Activated CD4-positive, alpha-beta T cell treated with anti-CD3 and anti-CD28 coated beads for 4 hours (primary cell): ENCODE data around the gene FARP1.

Experiments
- DNase-seq, 2 donors: peaks; one replicate each; pipeline ENCODE4 v3.0.0-alpha.2; 2020

The FARP1 gene

GRCh38 chr13:98134901-98135300 lies 8.0 kb upstream of the FARP1 start:
- DNase-seq = no peak

- no peak for DNase-seq
These were observed 1.8 kb upstream of the FARP1 start for GRCh38 chr13:98141091-98141490.

GRCh38 chr13:98141509-98142379 lies 1.1 kb upstream of the FARP1 start:
- DNase-seq = no peak

DNA sequence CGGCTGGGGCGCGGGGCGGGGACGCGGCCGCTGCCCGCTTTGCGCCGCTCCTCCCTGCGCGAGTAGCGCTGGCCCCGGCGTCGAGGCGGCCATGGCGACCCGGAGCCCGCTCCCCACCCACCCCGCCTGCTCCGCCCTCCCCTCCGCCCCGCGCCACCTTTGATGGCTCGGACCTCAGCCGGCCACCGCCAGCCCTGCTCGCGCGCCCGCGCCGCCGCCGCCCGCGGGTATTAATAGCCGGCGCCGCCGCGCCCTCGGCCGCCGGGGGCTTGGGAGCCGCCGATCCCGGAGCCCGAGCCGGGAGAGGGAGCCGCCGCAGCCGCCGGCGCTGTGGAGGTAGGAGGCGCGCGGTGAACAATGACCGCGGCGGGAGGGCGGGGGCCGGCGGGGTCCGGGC lies 261 bp downstream of the FARP1 start:
- DNase-seq = no peak

DNA sequence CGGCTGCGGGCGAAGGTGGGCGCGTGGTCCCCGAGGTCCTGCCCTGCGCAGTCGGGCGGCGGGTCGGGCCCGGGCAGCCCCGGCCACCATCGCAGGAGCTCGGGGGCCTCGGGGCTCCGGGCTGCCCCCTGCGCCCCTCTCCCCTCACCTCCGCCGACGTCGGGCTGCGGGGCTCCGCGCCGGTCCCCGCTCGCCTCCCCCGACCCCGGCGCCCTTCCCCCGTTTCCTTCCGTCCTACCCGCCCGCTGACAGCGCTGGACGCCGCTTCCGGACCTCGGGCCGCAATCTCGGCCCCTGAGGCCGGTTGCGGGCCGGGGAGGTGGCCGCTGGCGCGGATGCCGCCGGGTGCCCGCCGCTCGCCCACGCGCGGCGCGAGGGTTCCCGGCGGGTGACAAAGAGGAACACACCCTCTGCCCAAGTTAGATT lies 720 bp downstream of the FARP1 start:
- DNase-seq = no peak

GRCh38 chr13:98144027-98144741 lies 1.3 kb downstream of the FARP1 start:
- DNase-seq = no peak

DNA sequence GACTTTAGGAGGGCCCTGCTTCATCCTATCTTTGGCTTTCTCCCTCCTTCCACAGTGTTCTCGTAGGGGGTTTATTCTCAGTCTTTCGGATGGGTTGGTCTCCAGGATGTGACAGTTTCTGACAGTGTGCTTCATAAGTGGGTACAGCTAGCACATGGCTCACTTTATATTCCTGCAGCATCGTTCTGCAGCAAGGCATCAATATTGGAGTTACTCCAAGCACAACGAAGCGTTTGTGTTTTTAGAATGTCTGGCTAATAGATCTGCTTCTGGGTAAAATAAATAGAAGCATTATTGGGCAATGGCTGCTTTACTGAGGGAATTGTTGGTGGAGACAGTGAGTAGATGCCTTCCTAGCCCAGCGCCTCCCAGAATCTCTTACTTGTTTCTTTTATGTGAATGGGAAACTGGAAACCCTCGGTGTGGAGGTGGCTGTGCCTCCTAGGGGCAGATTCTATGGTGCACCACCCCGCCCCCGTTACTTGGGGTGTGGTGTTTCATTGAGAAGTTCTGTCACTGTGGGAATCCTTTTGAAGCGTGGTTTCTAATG lies 2.0 kb downstream of the FARP1 start:
- DNase-seq = no peak

- no peak for DNase-seq
These were observed 4.6 kb downstream of the FARP1 start for GRCh38 chr13:98147521-98147920.

DNA sequence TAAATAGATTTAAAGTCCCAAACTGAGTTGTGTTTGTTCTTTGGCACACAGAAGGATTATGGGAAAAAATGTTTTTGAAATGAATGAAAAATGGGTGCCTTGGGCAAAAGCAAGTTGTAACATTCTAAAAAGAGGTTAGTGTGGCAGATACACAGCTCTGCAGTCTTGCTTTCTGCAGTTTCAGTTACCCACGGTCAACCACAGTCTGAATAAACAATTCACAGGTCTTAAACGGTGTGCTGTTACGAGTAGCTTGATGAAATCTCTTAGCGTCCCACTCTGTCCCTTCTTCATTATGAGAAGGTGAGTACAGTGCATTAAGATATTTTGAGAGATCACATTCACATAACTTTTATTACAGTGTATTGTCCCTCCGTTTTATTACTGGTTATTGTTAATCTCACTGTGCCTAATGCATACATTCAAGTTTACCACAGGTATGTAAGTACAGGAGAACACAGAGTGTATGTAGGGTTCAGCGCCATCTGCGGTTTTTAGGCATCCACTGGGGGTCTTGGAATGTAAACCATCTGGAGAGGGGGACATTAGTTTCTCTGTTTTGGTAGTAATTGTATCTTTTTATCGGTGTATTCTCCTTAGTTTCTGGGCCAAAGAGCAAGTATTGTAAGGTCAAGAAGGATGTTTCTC lies 8.1 kb downstream of the FARP1 start:
- DNase-seq = no peak

- no peak for DNase-seq
These were observed 12.7 kb downstream of the FARP1 start for GRCh38 chr13:98155475-98156109.

DNA sequence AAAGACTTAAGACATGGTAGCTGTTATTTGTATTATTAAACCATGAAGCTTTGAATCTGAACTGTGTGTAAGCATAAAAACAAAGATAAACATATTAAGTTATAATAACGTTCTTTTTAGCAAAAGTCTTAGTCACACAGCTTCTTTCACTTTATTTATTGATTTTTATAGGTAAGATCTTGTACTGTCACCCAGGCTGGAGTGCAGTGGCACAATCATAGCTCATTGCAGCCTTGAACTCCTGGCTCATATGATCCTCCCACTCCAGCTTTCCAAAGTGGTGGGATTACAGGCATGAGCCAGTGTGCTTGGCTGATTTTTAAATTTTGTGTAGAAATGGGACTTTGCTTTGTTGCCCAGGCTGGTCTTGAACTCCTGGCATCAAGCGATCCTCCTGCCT lies 13.4 kb downstream of the FARP1 start:
- no peak for DNase-seq

- no peak for DNase-seq
These were observed 14.3 kb downstream of the FARP1 start for GRCh38 chr13:98157188-98157587.

DNA sequence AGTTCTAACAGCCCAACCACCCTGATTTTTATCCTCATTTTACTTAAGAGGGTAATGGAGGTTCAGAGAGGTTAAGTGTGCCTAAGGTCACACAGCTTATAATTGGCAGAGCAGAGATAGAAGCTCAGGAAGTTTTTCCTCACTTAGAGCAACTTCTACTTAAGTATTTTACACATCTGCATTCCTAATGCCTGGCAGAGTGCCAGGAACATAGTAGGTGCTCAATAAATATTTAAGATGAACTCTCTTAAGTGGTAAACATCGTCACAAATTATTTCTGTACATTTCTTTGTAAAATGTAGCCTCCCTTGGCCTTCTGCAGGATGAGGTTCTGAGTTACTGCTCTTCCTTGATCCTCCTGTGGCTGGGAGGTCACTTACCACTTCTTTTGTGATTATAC lies 14.7 kb downstream of the FARP1 start:
- no peak for DNase-seq

DNA sequence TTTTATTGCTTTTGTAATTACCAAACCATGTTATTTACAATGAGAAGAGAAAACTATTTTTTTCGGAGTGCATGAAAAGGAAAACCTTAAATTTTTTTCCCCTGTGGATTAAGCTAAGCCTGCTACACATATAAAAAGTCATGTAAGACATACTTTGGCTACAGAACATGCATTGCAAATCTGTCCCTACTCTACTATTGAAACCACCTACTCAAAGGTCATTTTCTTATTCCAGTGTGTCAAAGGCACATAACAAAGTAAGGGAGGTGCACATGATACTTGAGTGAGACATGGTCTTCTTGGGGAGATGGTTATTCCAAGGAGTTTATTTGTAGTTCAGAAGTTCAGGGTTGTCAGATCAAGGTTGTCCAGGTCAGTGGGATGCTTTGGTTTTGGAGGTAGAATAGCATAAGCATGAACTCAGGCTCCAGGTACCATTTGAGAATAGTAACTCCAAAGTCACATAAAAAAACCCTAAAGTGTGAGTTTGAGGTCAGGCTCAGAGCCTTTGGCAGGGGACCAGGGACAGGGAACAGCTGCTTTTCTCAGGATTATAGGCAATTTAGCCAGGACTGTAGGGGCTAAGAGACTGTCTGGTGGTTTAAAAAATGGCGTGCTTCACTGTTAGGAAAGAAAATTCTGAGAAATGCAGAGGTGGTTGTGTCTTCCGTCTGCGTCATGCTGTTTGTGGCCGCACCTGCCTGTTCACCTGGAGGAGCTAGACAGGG lies 15.4 kb downstream of the FARP1 start:
- DNase-seq = no peak

GRCh38 chr13:98162935-98163334 lies 20.0 kb downstream of the FARP1 start:
- no peak for DNase-seq

- DNase-seq = no peak
These were observed 26.4 kb downstream of the FARP1 start for GRCh38 chr13:98169331-98169730.

- no peak for DNase-seq
These were observed 29.2 kb downstream of the FARP1 start for GRCh38 chr13:98171900-98172589.

DNA sequence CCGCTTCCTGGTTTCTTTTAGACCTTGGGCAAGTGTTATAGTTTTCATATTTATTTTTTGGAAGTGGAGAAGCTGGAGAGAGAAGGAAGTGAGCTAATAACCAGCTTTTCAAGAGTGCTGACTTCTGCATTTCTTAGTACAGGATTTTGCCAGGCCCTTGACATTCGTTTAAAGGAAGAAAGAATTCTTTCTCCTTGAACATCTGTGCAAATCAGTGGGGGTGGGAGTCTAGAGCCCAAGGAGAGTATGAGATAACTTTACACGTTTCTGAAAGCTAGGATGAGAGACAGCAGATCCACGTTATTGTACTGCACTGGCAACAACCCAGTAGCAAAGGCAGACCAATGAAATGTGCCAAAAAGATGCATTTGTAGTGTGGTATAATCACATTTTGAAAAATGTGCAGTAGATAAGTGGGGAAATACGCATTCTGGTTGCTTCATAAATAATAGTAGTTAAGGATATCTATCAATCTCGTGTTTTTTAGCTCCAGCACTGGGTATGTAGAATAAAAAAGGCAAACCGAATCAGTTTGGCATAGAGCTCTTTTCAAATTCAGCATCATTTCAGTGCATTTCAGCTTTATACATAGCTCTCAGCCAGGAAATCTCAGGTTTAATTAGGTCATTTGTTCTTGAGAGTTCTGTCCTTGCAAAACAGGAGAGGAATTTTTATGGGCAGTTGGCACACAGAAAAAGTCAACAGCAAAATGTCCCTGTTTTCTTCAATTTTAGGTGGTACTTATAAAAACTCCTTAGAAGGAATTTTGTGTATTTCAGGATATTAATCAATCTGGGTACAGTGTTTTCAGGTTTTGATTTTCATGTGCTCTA lies 29.9 kb downstream of the FARP1 start:
- DNase-seq = no peak

- DNase-seq = no peak
These were observed 30.7 kb downstream of the FARP1 start for GRCh38 chr13:98173431-98174152.

DNA sequence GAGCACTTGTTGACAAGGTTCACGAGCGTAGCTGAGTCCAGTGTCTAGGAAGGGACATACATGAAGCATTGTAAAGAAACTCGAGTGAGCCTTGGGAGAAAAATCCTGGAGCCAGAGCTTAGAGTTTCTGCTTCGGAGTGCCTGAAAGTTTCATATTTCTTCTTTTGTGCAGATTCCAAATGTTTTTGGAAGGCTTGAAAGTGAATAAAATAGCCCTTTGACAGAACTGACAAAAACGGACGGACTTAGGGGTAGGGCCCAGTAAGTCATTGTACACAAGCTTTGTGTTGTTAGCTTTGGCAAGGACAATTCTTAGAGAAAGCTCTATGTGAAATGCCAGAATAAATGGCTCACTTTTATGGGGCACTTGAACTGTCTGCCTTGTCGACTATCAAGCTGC lies 31.4 kb downstream of the FARP1 start:
- no peak for DNase-seq
